Tongue (tissue), 2 donors: ENCODE results near the gene UST. TPM values are rescaled to one million over a fixed set of nuclear protein-coding genes. Genes with fewer than 3 reads are reported as not detected.

Experiments used
- DNase-seq: peaks from one replicate; pipeline ENCODE4 v3.0.0-alpha.2; 2015
- total RNA-seq: library from RNA; depleted of rRNA; stranded (reverse); fragments of >200 nt; gene quantifications from one replicate; pipeline ENCODE4 v1.2.3, GENCODE V29; 2014

UST gene
- total RNA-seq, 1 donor from 2014 or later = 15.0 TPM

DNA sequence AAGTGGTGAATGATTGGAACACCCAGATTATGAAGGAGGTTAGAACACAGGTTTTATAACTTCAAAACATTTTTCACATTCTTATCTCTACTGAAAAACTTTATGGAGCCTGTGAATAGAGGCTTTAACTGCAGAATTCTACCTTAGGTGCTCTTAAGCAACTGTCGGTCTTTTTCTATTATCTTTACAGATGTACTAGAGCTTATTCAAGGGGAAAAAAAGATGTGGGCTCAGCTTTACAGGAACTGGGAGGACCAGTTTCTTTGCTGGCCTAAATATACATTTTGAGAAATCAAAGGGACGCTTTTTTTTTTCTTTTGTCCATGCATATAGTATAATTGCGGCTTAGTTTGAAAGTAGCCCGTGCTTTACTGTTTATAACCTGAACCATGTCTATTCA is 58.9 kb downstream of the UST start:
- no peak for DNase-seq

DNA sequence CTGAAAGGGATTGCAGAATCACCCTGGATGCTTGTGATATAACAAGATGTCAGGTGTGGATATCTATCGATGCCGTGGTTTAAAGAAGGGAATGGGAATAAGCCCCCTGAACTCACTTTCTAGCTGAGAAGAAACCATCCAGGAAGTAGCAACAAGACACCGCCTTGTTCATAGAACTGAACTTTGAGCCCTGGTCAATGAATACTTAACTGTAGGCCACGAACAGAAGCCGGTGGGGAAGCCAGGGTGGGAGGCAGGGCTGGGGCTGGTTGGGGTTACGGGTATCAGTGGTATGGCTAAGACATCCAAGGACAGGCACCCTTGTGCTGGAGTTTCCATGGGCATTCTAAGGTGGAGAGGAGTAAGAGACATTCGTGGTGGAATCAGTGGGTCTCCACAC is 61.0 kb downstream of the UST start:
- no peak for DNase-seq

DNA sequence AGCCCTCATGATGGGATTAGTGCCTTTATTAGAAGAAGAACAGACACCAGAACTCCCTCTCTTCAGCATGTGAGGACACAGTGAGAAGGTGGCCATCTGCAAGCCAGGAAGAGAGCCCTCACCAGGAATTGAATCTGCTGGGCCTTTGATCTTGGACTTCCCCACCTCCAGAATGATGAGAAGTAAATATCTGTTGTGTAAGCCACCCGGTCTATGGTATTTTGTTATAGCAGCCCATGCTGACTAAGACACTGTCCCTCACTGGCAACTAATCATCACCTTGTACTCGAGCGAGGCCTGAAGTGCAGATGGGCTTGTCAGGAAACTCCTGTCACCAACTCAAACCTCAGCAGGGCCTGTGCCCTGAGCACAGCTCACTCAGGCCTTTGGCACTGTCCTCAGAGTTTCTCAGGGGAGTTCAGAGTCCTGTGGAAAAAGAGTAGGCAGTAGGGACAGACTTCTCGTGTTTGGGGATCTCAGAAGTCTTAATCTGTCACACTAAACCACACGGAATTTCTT is 62.0 kb downstream of the UST start:
- no peak for DNase-seq

DNA sequence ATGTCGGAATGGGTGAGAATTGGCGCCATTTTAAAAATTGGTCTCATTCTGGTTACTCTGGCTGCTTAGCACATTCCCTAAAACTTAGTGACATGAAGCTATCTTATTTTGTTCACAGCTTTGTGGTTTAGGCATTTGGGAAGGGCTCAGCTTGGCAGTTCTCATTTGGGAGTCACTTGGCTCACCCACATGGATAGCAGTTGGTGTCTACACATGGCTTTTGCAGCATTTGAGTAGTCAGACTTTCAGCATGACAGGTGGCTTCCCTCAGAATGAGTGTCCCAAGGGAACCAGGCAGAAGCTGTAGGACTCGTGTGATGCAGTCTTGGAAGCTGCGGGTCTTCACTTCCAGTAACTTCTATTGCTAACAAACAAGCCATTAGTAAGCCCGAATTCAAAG is 64.6 kb downstream of the UST start:
- DNase-seq = peak; percentile 19

DNA sequence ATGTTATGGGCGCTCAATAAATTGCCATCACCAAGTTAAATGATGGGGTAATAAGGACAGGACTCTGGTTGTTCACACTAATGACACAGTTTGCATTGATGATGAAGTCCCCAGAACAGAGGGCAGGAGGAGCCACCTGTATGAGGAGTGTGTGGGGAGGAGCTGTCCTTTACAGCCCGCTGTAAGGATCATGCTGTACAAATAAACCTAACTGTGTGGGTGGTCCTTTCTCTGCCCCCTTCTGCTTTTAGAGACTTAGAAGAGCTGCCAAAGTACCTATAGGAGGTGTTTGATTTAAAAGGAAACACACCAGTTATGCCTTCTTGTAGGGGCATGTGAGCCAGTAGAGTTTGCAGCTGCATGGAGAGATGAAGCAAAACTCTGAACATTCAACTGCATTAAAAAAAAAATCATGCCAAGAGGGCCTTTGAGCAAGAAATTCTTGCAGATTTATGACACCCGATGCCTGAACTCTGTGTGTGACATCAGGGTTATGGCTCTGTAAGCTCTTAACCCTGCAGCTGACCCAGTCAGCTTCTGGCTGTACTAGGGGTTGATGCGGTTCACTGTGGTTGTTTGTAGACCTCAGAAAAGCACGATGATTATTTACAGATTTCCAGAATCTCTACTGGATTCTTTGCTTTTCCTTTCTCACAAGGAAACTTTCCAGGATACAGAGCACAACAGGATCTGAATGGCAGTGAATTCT is 67.4 kb downstream of the UST start:
- DNase-seq = no peak

DNA sequence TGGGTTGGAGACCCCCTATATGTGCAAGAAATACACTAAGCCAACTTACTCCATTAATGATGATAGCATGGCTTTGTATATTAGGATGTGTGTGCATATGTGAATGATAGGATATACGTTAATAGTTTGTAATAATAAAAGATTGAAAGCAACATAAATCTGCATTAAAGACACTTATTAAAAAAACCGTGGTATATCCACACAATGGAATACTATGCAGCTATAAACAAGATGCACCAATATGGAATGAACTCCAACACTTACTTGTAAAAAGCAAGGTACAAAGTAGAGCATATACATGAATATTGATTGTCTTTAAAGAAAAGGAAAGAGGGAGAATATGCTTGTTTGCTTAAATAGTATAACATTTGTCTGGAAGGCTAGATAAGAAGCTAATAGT is 68.0 kb downstream of the UST start:
- DNase-seq = no peak

DNA sequence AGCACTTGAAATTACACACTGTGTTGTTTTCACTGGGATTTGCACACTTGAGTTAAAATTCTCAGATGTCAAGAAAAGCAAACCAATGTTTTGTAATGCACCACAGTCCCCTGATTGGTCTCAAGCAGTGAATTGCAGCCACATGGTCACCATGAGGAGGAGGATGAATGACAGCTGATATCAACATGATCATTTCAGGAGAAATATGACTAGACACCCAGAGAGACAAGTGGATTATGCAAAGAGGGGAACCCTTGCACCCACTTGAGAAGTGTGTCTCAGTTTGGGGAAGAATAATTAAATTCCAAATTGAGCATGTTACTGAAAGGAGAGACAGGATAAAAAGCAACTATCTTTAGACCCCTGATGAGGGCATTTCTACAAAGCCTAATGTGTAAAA is 69.3 kb downstream of the UST start:
- no peak for DNase-seq

DNA sequence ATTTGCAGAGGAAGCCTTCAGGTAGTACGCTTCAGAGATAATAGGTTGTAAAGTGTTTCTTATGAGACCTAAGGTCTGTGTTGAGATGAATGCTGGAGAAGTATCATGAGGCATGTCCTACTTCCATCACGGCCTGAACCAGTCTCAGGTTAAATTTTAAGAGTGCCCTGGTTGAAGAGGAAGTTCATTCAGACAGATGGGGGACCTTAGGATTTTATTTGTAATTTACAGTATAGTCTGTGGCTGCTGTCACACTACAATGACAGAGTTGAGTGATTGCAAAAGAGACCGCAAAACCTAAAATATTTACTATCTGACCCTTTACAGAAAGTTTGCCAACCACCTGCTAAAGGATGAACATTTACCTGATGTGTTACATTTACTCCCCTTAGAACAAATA is 70.9 kb downstream of the UST start:
- DNase-seq = no peak

DNA sequence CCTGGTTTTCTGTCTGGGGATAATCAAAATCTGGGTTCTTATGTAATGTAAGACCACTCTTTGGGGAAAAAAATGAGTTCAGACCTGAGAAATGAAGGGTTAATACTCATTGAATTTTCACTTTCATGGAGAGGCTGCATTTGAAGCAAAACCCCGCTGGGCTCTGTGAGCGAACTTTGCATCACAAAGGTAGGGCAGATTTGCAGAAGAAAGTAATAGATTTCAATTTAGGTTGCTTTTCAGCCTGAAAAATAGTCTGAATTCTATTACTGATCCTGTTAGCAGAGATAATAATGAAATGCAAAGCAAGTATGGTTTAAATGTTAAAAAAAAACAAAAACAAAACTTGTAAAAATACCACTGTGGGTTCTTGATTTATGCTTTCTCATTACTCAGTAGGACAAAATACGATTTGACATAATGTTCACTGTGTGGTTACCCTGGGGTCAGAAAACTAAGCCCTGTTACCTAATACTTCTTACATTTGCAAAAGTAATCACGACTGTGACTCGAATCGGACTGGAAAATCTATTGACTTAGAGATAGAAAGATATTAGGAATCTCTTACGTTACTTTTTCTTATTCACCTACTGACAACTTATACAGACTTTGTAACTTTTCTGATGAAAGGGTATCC is 72.2 kb downstream of the UST start:
- DNase-seq = no peak

DNA sequence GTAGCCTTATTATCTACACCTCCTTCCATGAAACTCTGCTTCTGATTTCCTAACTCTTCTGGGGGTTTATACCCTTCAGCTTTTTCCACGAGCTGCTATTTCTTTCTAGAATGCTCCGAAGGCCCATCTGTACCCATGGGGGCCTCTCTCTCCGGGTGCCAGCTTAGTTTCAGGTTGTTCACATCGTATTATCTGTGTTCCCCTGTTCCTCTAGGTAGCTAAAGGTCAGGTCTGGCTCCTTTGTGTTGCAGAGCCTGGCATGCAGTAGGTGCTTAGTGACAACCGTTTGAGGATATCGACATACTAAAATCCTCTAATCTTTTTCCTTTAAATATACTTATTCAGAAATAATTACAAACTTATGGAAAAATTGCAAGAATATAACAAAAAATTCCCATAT is 73.0 kb downstream of the UST start:
- no peak for DNase-seq

DNA sequence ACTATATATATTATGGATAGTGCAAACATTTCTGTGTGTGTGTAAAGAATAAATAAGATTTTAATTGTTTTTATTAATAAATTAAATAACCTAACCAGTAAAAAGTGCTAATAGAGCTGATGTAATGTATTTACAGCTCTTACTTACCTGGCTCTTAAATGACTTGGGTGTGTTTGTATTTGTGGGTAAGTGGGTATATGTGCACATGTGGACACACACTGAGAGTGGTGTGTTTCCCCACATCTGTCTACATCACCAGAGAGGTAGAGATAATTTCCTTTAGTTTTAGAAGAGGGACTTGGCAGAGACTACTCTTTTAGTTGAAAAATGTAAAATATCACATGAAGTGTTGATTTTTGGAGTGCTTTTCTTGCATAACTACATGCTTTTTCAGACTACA is 76.0 kb downstream of the UST start:
- no peak for DNase-seq

DNA sequence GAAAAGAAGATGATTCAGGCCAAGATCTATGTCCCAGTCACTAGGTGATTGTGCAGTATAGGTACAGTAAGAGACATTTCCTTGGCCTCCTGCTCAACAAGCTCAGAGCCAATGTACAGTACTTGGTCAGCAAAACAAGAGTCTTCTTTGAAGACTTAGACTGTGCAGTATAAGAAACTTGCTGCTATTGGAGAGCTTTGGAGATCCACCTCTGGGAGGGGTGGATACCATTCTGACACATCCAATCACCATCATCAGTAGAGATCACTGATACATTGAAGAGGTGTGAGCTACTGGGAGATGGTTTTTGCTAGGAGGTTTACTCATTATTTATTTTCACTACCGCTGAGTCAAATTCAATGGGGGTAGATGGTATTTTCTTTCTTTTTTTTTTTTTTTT is 77.5 kb downstream of the UST start:
- DNase-seq = no peak

DNA sequence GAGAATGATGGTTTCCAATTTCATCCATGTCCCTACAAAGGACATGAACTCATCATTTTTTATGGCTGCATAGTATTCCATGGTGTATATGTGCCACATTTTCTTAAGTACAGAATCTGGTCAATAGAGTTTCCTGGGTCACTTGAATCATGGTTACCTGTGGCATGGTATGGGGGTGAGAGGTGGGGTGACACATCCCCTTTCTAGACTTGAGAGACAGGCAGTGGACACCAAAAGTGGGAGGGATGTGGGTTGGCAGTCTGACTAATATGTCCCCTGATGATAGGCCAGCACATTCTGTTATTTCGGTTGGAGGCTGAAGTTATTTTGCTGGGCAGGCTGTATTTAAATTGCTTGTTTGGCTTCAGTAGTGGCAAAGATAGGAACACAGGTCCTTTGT is 78.1 kb downstream of the UST start:
- no peak for DNase-seq

DNA sequence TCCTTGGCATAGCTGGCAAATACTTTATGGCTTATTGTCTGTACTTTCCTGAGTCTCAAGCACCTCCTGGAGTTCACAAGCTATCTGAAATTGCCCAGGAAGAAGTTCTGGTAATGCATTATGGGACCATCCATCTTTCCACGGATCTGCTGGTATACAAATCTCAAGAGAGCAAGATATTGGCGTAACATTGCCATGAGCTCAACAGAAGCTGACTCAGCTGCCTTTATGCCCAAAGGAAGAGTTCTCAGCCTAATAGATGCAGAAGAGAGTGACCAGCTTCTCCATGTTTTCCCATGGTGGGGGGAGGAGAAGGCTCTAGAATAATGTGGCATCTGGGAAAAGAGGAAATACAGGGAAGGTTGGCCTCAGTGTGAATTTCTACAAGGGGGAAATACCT is 78.7 kb downstream of the UST start:
- no peak for DNase-seq

DNA sequence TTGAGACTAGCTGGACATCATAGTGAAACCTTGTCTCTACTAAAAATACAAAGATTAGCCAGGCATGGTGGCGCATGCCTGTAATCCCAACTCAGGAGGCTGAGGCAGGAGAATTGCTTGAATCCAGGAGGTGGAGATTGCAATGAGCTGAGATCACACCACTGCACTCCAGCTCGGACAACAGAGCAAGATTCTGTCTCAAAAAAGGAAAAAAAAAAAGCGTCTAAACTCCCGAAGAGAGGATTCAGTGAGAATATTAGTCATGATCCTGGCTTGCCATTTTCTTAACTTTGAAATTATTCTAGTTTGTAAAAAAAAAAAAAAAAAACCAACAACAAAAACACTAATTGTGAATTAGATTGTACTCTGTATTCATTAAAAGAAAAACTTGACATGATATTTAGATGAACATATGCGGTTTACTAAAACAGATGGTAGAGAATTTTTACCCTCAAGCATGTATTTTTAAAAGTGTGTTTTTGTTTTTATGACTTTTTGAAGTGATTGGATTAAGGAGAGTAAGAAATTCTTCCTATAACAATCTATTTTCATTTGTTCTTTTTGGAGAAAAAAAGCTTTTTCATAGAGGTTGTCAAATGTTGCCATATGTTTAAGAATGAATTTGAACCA is 80.7 kb downstream of the UST start:
- no peak for DNase-seq

DNA sequence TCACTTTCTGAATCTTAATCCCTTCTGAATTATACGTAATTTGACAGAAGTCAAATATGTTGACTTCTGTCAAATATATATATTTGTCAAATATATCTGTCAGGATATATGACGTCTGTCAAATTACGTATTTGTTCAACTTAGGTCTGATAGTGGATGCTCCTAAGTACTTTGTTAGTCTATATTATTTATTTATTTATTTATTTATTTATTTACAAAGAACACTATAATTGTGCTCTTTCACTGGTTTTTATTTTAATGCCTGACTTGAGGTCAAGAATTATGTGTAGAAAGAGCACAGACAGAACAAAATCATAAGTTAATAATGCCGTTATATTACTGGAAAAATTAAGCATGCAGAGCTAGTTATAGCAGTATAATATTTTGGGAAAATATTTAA is 81.2 kb downstream of the UST start:
- no peak for DNase-seq

DNA sequence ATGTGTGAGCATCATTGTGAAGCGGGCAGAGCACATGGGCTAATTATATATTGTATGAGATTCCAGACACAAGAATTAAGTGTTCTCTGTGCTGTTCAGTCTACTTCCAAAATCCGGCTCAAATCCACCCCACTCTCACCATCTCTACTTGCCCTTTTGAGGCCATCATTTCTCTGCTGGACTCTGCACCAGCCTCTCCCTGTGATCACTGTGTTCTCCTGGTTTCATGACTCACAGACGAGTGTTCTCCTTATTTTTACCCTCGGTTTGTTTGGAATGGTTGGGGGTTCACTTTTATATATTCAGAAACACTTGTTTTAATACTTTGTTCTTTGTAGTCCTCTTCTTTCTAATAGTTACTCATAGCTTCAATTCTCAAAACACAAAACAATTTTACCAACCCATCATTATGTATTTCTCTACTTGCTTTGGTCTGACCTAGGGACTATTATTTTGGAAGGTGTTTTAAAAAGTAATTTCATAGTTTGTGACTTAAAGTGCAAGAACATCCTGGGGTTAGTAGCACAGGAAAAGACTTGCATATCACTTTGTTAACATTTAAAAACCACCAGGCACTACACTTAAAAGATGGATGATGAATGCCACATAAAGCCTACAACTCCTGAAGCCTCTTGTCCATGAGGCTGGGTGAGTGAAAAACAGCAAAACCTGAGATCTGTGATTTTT is 82.7 kb downstream of the UST start:
- no peak for DNase-seq

DNA sequence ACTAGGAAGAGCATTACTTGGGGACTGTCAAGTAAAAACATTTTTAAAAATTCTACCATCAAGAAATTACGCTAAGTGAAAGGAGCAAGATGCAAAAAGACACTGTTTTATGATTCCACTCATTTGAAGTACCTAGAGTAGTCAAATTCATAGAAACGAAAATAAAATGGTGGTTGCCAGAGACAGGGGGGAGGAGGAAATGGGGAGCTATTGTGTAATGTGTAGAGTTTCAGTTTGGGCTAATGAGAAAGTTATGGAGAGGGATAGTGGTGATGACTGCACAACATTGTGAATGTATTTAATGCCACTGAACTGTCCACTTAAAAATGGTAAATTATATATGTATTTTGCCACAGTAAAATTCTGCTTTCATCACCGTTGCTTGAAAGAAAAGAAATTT is 83.8 kb downstream of the UST start:
- DNase-seq = no peak

DNA sequence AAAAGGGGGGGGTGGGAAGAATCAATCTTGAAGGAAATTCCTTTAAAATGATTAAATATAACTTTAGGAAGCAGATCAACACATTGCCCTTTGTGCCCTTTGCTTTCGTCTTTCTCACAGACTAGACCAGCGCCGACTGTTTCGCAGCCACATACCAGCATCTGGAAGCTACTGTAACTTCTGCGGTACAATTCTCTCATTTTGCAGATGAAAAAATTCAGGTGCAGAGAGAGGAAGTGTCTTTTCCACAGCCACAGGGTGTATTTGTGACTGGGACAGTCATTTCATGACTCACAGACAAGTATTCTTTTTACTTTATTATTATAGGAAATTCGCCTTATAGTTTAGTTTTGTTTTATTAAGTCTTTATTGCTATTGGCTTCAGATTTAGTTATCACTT is 84.2 kb downstream of the UST start:
- DNase-seq = no peak

DNA sequence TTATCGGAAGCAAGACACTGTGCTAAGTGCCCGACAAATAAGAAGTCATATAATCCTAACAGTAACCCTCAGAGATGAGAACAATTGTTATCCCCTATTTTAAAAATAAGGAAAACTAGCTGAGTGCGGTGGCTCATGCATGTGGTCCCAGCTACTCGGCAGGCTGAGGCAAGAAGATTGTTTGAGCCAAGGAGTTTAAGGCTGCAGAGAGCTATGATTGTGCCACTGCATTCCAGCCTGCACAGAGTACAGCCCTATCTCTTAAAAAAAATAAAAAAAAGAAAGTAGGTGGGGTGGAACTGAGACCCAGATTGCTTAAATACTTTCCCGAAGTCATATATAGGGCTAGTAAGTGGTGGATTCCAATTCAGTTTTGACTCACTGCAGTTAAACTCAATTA is 84.7 kb downstream of the UST start:
- DNase-seq = no peak

DNA sequence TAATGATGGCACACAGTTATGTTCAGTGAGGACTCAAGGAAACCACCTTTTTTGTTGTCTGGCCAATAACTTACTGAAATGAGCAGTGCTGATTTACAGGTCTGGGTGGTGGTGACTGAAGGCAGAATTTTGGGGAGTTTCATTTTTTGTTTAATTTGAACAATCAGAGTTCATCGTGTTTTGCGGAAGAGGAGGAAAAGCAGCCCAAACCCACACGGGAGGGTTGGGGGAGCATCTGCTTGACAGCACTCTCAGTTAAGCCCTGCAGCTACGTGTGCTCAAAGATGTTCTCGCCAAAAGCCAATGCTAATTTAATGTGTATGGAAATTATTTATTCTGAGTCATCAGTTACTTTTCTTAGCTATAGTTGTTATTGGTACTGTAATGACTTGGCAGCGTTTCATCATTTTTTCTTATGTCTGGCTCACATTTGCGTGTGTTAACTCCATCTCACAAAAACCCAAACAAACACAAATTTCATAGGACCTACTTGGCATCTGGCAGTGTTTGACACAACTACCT is 89.2 kb downstream of the UST start:
- DNase-seq = peak; percentile 76

DNA sequence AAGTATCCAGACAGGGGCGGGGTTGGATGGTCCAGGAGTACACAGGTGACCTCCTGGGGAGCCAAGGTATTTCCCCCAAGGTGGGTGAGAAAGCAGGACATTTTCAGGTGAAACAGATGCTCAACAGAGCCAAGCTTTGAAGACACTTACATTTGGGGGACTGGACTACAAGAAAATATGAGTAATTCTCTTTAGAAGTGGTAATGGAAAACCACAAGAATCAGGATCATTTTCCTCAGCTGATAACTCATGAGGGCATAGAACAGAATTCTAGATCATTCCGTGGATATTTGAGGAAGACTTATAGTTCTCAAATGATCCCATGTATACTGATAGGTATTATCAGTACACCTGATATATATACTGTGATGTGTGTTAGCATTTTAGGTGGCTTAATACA is 89.9 kb downstream of the UST start:
- DNase-seq = no peak

DNA sequence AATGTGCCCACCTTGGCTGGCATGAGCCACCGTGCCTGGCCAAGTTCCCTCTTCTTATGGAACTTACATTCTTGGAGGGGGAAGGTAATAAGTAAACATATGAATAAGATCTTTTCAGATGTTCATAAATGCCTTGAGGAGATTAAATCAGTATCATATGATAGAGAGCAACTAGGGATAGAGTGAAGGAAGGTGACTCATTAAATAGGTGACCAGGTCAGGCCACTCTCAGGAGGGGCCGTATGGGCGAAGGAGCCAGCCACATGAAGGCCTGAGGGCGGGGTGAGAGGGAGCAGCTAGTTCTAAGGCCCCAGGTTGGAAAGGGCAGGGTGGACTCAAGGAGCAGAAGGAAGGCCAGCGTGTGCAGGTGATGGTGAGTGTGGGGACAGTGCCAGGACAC is 91.1 kb downstream of the UST start:
- no peak for DNase-seq
